GM18867 (cell line): ENCODE results near the gene SNX25.
"Not testable (repeated sequence)": the region's sequence is repeated elsewhere in the genome, so short reads cannot be mapped to it uniquely, and the experiment has no call there.

Source experiments
- ATAC-seq: cut with Tn5 transposase; IDR thresholded peaks from one replicate; pipeline ENCODE4 v1.9.1; 2021; ENCODE audit warnings: mild to moderate bottlenecking, moderate library complexity; ENCODE audit not compliant: unreplicated experiment

Gene SNX25

DNA sequence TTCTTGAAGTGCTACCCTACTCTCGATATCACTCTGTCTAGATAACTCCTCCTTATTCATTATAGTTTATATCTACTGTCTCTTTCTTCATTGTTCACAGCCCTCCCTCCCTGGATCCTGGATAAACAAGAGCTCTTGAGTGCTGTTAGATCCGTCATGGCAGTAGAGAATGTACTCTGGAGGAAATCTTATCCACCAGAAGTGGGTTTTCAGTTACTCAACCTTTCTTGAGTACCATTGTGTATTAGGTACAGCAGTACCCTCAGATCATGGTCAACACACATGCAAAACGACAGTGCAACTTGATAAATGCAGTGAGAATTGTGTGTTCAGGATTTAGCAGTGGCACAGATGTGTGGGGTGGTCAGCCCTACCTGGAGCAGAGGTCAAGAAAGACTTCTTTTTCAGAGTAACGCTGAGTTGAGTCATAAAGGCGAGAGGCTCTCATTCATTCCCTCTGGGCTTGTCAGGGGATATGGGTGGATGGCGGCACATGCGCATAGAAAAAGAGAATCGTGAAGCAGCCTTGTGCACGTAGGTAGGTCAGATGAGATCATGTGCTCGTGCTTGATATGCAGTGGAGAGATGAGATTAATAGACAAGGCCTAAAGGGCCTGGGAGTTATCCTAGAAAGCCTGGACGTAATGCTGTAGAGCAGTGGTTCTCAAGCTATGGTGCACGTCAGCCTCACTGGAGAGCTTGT lies 89.5 kb downstream of the SNX25 start:
- no peak for ATAC-seq

GRCh38 chr4:185304541-185304940 lies 95.1 kb downstream of the SNX25 start:
- ATAC-seq, result peak; percentile 1

DNA sequence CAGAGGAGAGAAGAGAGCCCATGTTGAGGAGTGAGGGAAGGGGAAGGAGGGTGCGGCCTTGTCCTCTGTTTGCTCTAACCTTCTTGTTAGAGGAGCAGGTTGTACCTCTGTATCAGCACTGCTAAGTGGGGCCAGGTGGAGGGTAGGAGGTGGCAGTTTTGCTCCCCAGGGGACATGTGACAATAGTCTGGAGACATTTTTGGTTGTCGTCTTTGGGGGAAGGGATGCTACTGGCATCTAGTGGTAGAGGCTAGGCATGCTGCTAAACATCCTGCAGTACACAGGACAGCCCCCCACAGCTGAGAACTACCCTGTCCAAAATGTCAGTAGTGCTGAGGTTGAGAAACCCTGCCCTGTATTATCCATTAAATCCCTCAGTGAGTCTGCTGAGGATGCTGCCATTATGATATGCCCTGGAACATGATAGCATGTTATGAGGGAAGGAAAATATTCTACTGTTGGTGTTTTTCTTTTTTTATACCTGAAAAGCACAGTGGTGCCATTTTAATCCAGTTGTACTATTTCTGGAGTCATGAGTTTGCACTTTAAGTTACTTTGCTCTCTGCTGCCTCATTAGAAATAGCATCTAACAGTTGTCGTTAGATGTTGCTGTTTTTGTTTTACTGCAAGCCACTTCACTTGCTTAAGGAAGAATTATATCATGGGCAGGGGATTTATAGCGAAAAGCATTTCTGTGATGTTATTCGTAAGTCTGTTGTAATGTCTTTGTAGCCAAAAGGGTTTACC lies 95.7 kb downstream of the SNX25 start:
- ATAC-seq, result peak; percentile 37

DNA sequence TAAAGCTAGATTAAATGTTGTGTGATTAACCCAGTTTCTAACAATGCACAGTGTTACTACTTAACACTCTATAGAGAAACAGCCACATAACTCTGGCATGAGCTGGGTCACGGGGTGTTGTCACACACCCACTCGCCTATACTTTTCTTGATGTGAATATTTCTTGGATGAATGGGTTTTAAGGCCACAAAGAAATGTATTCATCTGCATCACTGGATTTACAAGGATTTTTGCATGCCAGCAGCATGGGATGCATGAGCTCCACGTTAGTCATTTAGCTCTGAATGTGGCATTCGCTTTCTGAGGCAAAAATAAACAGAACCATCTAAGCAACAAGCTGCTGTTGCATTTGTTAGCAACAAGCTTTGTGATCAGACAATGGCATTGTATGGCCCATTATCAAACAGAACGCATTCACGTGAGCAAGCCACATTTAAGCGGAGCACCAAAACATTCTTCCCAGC lies 96.6 kb downstream of the SNX25 start:
- ATAC-seq, result no peak

GRCh38 chr4:185307136-185307950 lies 97.9 kb downstream of the SNX25 start:
- peak; percentile 72 for ATAC-seq

GRCh38 chr4:185309770-185310169 lies 100.4 kb downstream of the SNX25 start:
- peak; percentile 63 for ATAC-seq

- peak; percentile 25 for ATAC-seq
Measured at GRCh38 chr4:185311113-185311888, 101.9 kb downstream of the SNX25 start.

DNA sequence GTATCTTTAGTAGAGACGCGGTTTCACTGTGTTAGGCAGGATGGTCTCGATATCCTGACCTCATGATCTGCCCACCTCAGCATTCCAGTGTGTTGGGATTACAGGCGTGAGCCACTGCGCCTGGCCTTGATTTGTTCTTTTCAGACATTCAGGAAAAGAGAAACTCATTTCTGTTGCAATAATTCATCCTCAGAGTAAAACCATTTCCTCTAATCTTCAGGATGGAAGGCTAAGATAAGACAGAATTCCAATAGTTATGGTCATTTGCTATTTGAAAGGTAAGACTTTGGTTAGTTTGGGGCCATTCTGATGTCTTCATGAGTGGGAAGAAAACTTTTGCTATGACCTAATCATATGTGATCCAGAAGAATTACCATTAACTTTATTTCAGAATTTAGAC lies 103.3 kb downstream of the SNX25 start:
- no peak for ATAC-seq

DNA sequence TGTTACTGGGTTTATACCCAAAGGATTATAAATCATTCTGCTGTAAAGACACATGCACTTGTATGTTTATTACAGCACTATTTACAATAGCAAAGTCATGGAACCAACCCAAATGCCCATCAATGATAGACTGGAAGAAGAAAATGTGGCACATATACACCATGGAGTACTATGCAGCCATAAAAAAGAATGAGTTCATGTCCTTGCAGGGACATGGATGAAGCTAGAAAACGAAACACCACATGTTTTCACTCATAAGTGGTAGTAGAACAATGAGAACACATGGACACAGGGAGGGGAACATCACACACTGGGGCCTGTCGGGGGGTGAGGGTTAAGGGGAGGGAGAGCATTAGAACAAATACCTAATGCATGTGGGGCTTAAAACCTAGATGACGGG lies 108.1 kb downstream of the SNX25 start:
- not testable (repeated sequence) for ATAC-seq

DNA sequence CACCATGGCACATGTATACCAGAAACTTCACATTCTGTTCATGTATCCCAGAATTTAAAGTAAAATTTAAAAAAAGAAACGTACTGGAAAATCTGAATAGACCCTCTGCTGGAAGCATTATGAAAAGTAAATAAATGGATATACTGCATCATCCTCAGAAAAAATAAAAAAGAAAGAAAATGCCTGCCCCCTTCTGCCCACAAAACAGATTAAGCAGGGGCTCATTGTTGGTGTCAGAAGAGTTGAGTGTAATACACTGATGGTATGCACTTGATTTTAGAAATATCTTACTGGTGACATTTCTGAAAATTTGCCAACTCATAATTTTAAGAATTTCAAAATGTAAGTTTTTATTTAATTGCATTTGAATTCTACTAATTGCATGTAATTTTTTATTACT lies 108.5 kb downstream of the SNX25 start:
- no peak for ATAC-seq

DNA sequence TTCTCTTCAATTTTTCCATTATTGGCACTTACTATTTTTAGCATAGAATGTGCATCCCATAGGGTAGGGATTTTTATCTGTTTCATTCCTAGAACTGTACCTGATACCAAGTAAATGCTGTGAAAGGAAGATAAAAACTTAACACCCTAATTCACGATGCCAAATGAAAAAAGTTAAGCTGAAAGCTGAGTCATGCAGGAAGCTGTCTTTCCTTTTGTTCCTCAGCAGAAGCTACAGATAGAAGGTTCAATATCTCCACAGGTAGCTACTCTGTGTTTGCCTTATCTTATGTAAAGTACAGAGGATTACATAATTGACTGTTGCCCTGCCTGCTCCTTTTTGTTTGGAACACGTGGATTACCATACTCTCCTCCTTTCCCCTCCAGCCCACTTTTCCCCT lies 109.3 kb downstream of the SNX25 start:
- ATAC-seq, result no peak

GRCh38 chr4:185322803-185323202 lies 113.4 kb downstream of the SNX25 start:
- no peak for ATAC-seq

GRCh38 chr4:185323606-185324005 lies 114.2 kb downstream of the SNX25 start:
- ATAC-seq, result no peak

DNA sequence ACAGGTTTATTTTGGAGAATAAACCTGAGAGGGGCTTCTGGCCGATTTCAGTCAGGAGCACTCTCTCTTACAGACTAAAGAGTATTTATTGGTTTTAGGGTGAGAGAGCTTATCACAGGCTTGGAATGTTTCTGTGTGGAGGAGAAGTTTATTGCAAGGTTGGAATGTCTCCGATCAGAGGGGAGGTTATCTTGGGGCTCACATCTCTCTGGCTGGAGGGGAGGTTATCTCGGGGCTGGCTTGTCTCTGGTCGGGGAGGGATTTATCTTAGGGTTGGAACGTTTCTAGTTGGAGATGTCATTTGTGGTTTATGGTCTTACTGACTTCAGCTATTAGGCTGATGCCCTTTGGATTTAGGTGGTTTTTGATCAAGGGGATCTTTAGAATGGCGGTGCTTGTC lies 115.0 kb downstream of the SNX25 start:
- not testable (repeated sequence) for ATAC-seq

DNA sequence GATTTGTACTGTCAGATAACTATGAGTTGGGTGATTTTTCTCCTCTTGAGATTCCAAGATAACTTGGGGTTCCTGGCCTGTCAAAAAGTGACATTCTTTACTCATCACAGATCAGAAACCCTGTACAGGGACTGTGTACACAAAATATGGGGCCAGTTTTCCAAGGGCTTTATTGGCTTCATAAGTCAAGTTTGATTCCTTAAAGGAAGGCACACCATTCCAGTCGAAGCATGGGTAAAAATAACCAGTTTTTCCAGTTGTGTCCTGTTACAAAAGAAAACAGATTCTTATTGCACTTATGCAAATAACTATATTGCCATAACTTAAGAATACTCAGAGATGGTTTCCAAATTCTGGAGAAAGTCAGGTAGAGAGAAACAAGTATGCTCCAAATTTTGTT lies 116.3 kb downstream of the SNX25 start:
- ATAC-seq, result not testable (repeated sequence)

DNA sequence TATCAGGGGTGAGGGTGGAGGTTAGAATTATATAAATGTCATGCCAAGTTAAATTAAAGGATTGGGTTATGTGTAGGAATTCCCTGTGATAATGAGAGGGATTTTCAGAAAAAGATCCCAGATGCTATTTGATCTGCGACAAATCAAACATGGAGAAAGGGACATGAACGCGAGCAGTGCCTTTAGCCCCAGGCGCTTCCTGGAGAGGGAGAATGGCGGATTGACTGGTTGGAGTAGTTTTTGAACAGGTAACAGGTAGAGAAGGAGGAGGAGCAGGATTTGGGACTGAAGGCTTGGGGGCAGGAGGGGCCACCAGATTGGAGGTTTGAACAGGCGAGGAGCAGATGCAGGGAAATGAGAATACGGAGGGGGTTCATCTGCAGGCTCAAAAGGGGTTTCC lies 119.2 kb downstream of the SNX25 start:
- no peak for ATAC-seq

DNA sequence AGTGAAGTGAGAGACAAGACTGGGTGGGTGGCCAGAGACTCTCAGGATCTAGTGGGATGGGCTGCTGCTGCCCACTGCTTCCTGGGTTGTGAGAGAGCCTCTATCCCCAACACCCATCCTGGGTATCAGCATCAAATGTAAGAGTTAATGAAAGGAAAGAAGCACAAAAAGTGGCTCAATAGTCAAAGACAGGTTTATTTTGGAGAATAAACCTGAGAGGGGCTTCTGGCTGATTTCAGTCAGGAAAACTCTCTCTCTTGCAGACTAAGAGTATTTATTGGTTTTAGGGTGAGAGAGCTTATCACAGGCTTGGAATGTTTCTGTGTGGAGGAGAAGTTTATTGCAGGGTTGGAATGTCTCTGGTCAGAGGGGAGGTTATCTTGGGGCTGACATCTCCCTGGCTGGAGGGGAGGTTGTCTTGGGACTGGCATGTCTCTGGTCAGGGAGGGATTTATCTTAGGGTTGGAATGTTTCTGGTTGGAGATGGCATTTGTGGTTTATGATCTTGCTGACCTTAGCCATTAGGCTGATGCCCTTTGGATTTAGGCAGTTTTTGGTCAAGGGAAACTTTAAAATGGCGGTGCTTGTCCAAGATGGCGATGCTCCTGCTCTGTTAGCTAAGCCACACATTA lies 120.6 kb downstream of the SNX25 start:
- not testable (repeated sequence) for ATAC-seq

GRCh38 chr4:185332575-185333464 lies 123.4 kb downstream of the SNX25 start:
- ATAC-seq, result peak; percentile 82

DNA sequence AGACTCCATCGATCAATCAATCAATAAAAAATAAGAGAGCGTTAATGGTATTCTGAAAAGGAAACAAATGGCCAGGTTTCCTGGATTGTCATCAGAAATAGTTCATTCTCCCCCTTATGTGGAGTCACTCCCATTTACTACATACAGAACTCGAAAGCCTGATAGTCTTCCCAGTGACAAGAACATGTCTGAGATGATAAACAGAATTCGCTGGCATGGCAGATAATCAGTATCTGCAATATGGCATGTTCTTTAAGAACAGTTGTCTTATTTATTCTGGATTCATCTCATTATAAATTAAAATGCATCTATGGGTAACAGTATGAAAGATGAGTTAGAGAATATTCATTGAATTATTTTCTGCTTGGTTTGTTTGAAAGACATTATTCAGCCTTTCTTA lies 124.9 kb downstream of the SNX25 start:
- ATAC-seq, result no peak
